Common myeloid progenitor, CD34-positive (primary cell): ENCODE data around the gene PILRB.

ENCODE experiments used
- CTCF ChIA-PET: fragments of 350-600 bp; sonication (Branson Sonifier 250); formaldehyde crosslinking; loops from one replicate; lab custom pipeline; 2021; ENCODE audit warnings: antibody characterized with exemption; lab: Charles Lee
- POLR2A ChIA-PET: fragments of 350-600 bp; sonication (Branson Sonifier 250); formaldehyde crosslinking; loops from one replicate; lab custom pipeline; 2021; ENCODE audit warnings: antibody characterized with exemption; lab: Charles Lee
- DNase-seq, 3 donors: peaks; one replicate each; pipeline versions ENCODE4 v3.0.0 to v3.0.0-alpha.2; 2013
- H3K27ac ChIP-seq, 2 experiments: 1 replicate in 1 of 2; 2 replicates in 1 of 2; pipeline ENCODE4 v1.7.0; 2013; ENCODE audit warnings: inconsistent platforms in 2 of 2, low read length in 2 of 2, mild to moderate bottlenecking in 2 of 2, low read depth in 1 of 2, moderate library complexity in 1 of 2; ENCODE audit not compliant: severe bottlenecking in 2 of 2, insufficient read depth in 1 of 2, poor library complexity in 1 of 2
- H3K27me3 ChIP-seq, 5 experiments: replicated peaks in 2 of 5; 1 replicate in 3 of 5; 2 replicates in 2 of 5; pipeline versions ENCODE4 v1.6.1 to v1.7.0; 2013; ENCODE audit warnings: low read length in 4 of 5, mild to moderate bottlenecking in 2 of 5, moderate library complexity in 2 of 5, inconsistent platforms in 1 of 5; ENCODE audit not compliant: insufficient read depth in 5 of 5, control insufficient read depth in 4 of 5
- H3K36me3 ChIP-seq, 4 experiments: 1 replicate in 2 of 4; 2 replicates in 2 of 4; pipeline versions ENCODE4 v1.6.1 to v1.7.0; 2013; ENCODE audit warnings: low read length in 3 of 4, control low read depth in 1 of 4, mild to moderate bottlenecking in 1 of 4; ENCODE audit not compliant: control insufficient read depth in 4 of 4, insufficient read depth in 4 of 4
- H3K4me1 ChIP-seq, 4 experiments: 1 replicate in 3 of 4; 2 replicates in 1 of 4; pipeline versions ENCODE4 v1.6.1 to v1.7.1; 2013; ENCODE audit warnings: low read length in 3 of 4, mild to moderate bottlenecking in 3 of 4, control low read depth in 1 of 4, inconsistent platforms in 1 of 4, moderate library complexity in 1 of 4; ENCODE audit not compliant: control insufficient read depth in 4 of 4, insufficient read depth in 4 of 4; ENCODE audit errors: control extremely low read depth in 1 of 4
- H3K4me3 ChIP-seq, 7 experiments: 1 replicate in 4 of 7; 2 replicates in 3 of 7; pipeline versions ENCODE4 v1.5.1 to v1.7.0; 2013; ENCODE audit warnings: mild to moderate bottlenecking in 7 of 7, low read length in 6 of 7, moderate library complexity in 6 of 7, inconsistent platforms in 2 of 7, low read depth in 2 of 7, control low read depth in 1 of 7; ENCODE audit not compliant: insufficient read depth in 4 of 7, control insufficient read depth in 1 of 7; ENCODE audit errors: extremely low read depth in 1 of 7
- H3K9me3 ChIP-seq, 5 experiments: 1 replicate in 4 of 5; 2 replicates in 1 of 5; pipeline versions ENCODE4 v1.6.1 to v1.7.1; 2013; ENCODE audit warnings: low read length in 4 of 5, mild to moderate bottlenecking in 2 of 5, inconsistent platforms in 1 of 5, low read depth in 1 of 5, moderate library complexity in 1 of 5; ENCODE audit not compliant: control insufficient read depth in 4 of 5, insufficient read depth in 2 of 5; ENCODE audit errors: control extremely low read depth in 1 of 5
- WGBS: methylation state at CpG from one replicate; pipeline ENCODE4 v1.1.5; 2013; ENCODE audit not compliant: insufficient coverage; 5-methylcytosine and 5-hydroxymethylcytosine counted together

Gene PILRB

GRCh38 chr7:100400041-100400440 is 42.1 kb downstream of the PILRB start:
- H3K36me3 ChIP-seq, result no peaks in the 10 kb centered on the region
- H3K4me3 ChIP-seq, result no peak overlapping the region
- ChIA-PET CTCF (interaction anchor here (0.8 to 1.2 kb wide), 2 partner anchors 16 to 54 kb away, joined by 3 to 5 read pairs; no protein-coding TSS in a partner anchor), POLR2A (no interaction called here)
- H3K4me1 ChIP-seq, result peaks cover 0 to 4% (median 0%) of the 10 kb centered on the region in 4 experiments
- H3K9me3 ChIP-seq, result no peaks in the 10 kb centered on the region
- DNase-seq, result no peak
- no peak overlapping the region for H3K27ac ChIP-seq
- WGBS, result 100% methylated on average over 3 of the region's 3 CpGs
- H3K27me3 ChIP-seq, result no peaks in the 10 kb centered on the region

DNA sequence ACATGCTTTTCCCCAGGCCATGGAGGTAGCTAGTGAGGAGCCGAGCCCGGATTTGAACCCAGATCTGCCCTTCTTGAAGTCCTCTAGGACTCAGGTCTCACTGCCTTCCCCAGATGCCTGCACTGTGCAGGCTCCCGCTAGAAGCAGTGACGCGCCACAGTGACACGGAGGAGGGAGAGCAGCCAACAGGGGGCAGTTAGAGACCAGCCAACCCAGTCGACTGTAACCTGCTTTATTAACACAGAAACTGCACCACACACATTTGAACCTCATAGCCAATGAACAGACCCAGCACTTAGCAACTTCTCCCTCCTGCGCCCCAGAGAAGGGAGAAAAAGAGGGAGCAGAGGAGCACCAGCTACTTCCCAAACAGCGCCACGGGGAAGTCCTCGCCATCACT is 42.7 kb downstream of the PILRB start:
- Histone ChIP-seq H3K27ac (no peak overlapping the region), H3K9me3 (no peaks in the 10 kb centered on the region), H3K27me3 (no peaks in the 10 kb centered on the region), H3K4me3 (no peak overlapping the region), H3K4me1 (peaks cover 0 to 4% (median 0%) of the 10 kb centered on the region in 4 experiments), H3K36me3 (no peaks in the 10 kb centered on the region)
- ChIA-PET POLR2A (interaction anchor here (0.5 kb wide), 1 partner anchor 46 kb away, joined by 5 read pairs; no protein-coding TSS in a partner anchor), CTCF (interaction anchor here (0.6 to 2.4 kb wide), 5 partner anchors 14 to 108 kb away, joined by 3 to 9 read pairs (median 4); no protein-coding TSS in a partner anchor)
- 97% methylated on average over 4 of the region's 11 CpGs for WGBS
- DNase-seq, result peak; percentile 15 to 36 (median 24)

GRCh38 chr7:100401811-100402210 is 43.9 kb downstream of the PILRB start:
- WGBS, result 92% methylated on average over 5 of the region's 5 CpGs
- Histone ChIP-seq H3K4me3 (no peak overlapping the region), H3K36me3 (no peaks in the 10 kb centered on the region), H3K27ac (no peak overlapping the region), H3K4me1 (peaks cover 0 to 4% (median 0%) of the 10 kb centered on the region in 4 experiments), H3K27me3 (no peaks in the 10 kb centered on the region), H3K9me3 (no peaks in the 10 kb centered on the region)
- no peak for DNase-seq
- POLR2A ChIA-PET, result no interaction called here
- CTCF ChIA-PET, result interaction anchor here (1.1 to 2.4 kb wide), 6 partner anchors 13 to 59 kb away, joined by 3 to 9 read pairs (median 6); no protein-coding TSS in a partner anchor

DNA sequence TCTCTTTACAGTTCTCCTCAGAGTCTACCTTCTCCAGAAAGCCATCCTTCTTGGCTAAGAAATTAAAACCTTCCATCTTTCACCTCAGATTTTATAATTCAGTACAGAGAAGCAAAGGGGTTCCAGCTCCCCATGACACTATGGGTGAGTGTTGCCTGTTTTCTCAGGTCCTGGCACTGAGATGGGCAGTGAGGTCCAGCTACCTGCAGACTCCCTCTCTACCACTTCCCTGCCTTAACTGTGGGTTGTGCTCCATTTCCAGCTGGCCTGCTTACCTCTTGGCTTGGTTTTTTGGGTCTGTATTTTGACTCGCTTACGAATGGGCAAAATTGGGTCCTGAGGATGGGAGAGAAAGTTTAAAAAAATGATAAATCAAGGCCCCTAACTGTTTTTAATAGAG is 44.3 kb downstream of the PILRB start:
- ChIA-PET CTCF (interaction anchor here (1.1 to 2.4 kb wide), 6 partner anchors 8 to 59 kb away, joined by 3 to 9 read pairs (median 4); no protein-coding TSS in a partner anchor), POLR2A (interaction anchor here (0.7 kb wide), 1 partner anchor 26 kb away, joined by 3 read pairs; the partner anchor contains the start of gene ZCWPW1)
- H3K4me3 ChIP-seq, result no peak overlapping the region

DNA sequence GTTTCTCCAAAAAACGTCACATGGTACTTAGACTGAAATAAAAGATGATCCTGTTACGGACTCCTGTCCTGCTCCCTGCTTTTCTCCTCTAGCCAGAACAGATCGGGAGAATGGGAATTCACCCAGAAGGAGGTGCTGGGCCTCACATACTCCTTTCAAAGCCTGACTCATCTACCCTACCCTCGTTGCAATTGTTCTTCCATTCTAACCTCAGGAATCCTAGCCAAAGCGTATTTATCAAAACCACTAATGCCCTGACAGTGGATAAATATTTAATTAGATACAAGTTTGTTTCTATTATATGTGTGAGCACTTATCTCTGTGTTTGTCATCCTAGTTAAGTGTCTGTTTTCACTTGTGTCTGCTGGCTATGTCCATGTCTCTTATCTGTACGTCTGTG is 48.9 kb downstream of the PILRB start:
- no peaks in the 10 kb centered on the region for H3K27me3 ChIP-seq
- H3K27ac ChIP-seq, result no peak overlapping the region
- WGBS, result 42% methylated on average over 2 of the region's 6 CpGs
- no peaks in the 10 kb centered on the region for H3K4me1 ChIP-seq
- H3K9me3 ChIP-seq, result no peaks in the 10 kb centered on the region
- POLR2A ChIA-PET, result no interaction called here
- H3K36me3 ChIP-seq, result no peaks in the 10 kb centered on the region
- DNase-seq, result no peak
- H3K4me3 ChIP-seq, result no peak overlapping the region
- CTCF ChIA-PET, result interaction anchor here (1.2 to 4.9 kb wide), 19 partner anchors 8 to 60 kb away, joined by 3 to 28 read pairs (median 6); partner anchors contain the start of genes PILRA and PILRB

More for the DNA sequence above, 44.3 kb downstream of the PILRB start:
- no peaks in the 10 kb centered on the region for H3K9me3 ChIP-seq
- H3K27me3 ChIP-seq, result no peaks in the 10 kb centered on the region
- H3K4me1 ChIP-seq, result peaks cover 0 to under 1% (median 0%) of the 10 kb centered on the region in 4 experiments
- DNase-seq, result no peak
- no peaks in the 10 kb centered on the region for H3K36me3 ChIP-seq
- 90% methylated on average over 2 of the region's 2 CpGs for WGBS
- no peak overlapping the region for H3K27ac ChIP-seq

DNA sequence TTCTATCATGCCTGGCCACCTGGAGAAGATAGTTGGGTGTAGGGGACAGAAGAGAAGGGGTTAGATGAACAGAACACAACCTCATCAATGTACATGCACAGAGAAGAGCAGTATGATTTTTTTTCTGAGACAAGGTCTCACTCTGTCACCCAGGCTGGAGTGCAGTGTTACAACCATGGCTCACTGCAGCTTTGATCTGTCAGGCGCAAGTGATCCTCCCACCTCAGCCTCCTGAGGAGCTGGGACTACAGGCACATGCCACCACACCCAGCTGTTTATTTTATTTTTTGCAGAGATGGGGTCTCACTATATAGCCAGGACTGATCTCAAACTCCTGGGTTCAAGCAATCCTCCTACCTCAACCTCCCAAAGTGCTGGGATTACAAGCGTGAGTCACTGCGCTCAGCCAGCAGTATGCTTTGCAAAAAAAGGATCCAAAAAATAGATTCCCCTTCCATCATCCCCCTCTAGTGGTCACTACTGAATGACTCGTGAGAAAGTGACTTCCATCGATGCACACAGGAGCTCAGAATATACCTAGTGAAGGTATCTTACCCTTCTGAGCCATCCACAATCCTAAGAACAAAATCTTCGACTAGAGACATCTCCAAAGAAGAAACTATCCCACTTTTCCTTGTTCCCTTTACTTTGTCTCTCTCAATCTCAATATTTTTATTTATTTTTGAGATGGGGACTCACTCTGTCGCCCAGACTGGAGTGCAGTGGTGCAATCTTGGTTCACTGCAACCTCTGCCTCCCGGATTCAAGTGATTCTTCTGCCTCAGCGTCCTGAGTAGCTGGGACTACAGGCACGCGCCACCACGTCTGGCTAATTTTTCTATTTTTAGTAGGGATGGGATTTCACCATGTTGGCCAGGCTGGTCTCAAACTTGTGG is 49.6 kb downstream of the PILRB start:
- CTCF ChIA-PET, result interaction anchor here (1.0 to 4.9 kb wide), 22 partner anchors 7 to 78 kb away, joined by 3 to 28 read pairs (median 6); partner anchors contain the start of genes PILRA and PILRB
- H3K9me3 ChIP-seq, result no peaks in the 10 kb centered on the region
- H3K36me3 ChIP-seq, result no peaks in the 10 kb centered on the region
- POLR2A ChIA-PET, result interaction anchor here (0.7 kb wide), 1 partner anchor 120 kb away, joined by 3 read pairs; no protein-coding TSS in a partner anchor
- no peaks in the 10 kb centered on the region for H3K4me1 ChIP-seq
- no peaks in the 10 kb centered on the region for H3K27me3 ChIP-seq
- H3K4me3 ChIP-seq, result no peak overlapping the region
- no peak overlapping the region for H3K27ac ChIP-seq
- peak; percentile 73 to 86 (median 81) for DNase-seq
- WGBS, result 64% methylated on average over 10 of the region's 12 CpGs
